LNCaP clone FGC (cell line): ENCODE data around the gene DDX53.
A peak's percentile ranks its signal among the peaks of the same experiment; 100 is the strongest.

ENCODE experiments used
- DNase-seq: peaks from one replicate; pipeline ENCODE4 v3.0.0-alpha.2; 2011; ENCODE audit warnings: low read depth
- H3K4me3 ChIP-seq: 2 replicates; pipeline ENCODE4 v1.5.1; 2011; ENCODE audit warnings: mild to moderate bottlenecking, low read depth, low read length, control low read depth
- CTCF ChIP-seq: IDR thresholded peaks from 2 replicates; pipeline ENCODE4 v1.5.1; 2012; ENCODE audit warnings: mild to moderate bottlenecking; ENCODE audit not compliant: control insufficient read depth, insufficient read depth; ENCODE audit errors: extremely low read depth

The DDX53 gene

GRCh38 chrX:22999696-23000223 lies at the start of gene DDX53:
TSS of gene DDX53 (plus strand) at chrX:22999960. CDS start at chrX:23000058, 98 bp downstream.
- DNase-seq: peak; percentile 4
- peak within 1 kb of the TSS; percentile 31 for H3K4me3 ChIP-seq
- TF ChIP-seq CTCF: no peak

GRCh38 chrX:22950269-22951266 lies 49.2 kb upstream of the DDX53 start:
- DNase-seq: no peak
- no peak for TF ChIP-seq CTCF
- H3K4me3 ChIP-seq: no peak overlapping the region

GRCh38 chrX:22952010-22952409 lies 47.8 kb upstream of the DDX53 start:
- H3K4me3 ChIP-seq: no peak overlapping the region
- no peak for DNase-seq
- no peak for TF ChIP-seq CTCF

- TF ChIP-seq CTCF: no peak
- H3K4me3 ChIP-seq: no peak overlapping the region
- no peak for DNase-seq
These were observed 41.5 kb upstream of the DDX53 start for GRCh38 chrX:22958250-22958649.

- TF ChIP-seq CTCF: no peak
- no peak for DNase-seq
- H3K4me3 ChIP-seq: no peak overlapping the region
These were observed 40.4 kb upstream of the DDX53 start for GRCh38 chrX:22959204-22959920.

GRCh38 chrX:22963196-22963595 lies 36.6 kb upstream of the DDX53 start:
- no peak for DNase-seq
- no peak for TF ChIP-seq CTCF

More at GRCh38 chrX:22963196-22963595, 36.6 kb upstream of the DDX53 start:
- no peak overlapping the region for H3K4me3 ChIP-seq
